Endothelial cell of umbilical vein (primary cell): ENCODE data around the gene LRRC42. TPM values are rescaled to one million over a fixed set of nuclear protein-coding genes. Genes with fewer than 3 reads are reported as not detected.

Source experiments
- BruUV-seq: library from RNA; stranded (reverse); fragments of 400-500 nt; replicated peaks from 2 replicates; lab custom pipeline; 2021; lab: Mats Ljungman, UMichigan
- CTCF ChIA-PET: fragments of 300-600, 350-600 bp; sonication (Branson Sonifier 250); formaldehyde crosslinking; loops from one replicate; lab custom pipeline; 2021; ENCODE audit warnings: antibody characterized with exemption, inconsistent platforms; lab: Charles Lee
- POLR2A ChIA-PET: fragments of 300-600, 350-600 bp; sonication (Branson Sonifier 250); formaldehyde crosslinking; loops from one replicate; lab custom pipeline; 2021; ENCODE audit warnings: antibody characterized with exemption, inconsistent platforms; lab: Charles Lee
- DNase-seq: peaks from one replicate; pipeline ENCODE4 v3.0.0-alpha.2; 2011; ENCODE audit warnings: low read depth, low spot score
- FAIRE-seq: peaks from 2 replicates; lab custom pipeline; 2011; peaks lifted over from hg19 to GRCh38; lab: Jason Lieb, UNC
- H2AFZ ChIP-seq: 2 replicates; pipeline ENCODE4 v1.6.0; 2012; ENCODE audit warnings: low read depth, low read length, control low read depth, inconsistent platforms
- H3K27ac ChIP-seq: 2 replicates; pipeline ENCODE4 v1.5.1; 2011; ENCODE audit warnings: low read depth, mild to moderate bottlenecking, control low read depth, low read length, moderate library complexity; ENCODE audit not compliant: insufficient read depth
- H3K27me3 ChIP-seq, 2 experiments: 2 replicates each; pipeline versions ENCODE4 v1.6.0 to v1.6.1; 2011; ENCODE audit warnings: low read length in 2 of 2, mixed read lengths in 1 of 2; ENCODE audit not compliant: control insufficient read depth in 2 of 2, insufficient read depth in 2 of 2
- H3K36me3 ChIP-seq, 2 experiments: 2 replicates in 1 of 2; 3 replicates in 1 of 2; pipeline ENCODE4 v1.5.1; 2011; ENCODE audit warnings: low read length in 2 of 2, mild to moderate bottlenecking in 1 of 2, moderate library complexity in 1 of 2; ENCODE audit not compliant: control insufficient read depth in 2 of 2, insufficient read depth in 2 of 2; ENCODE audit errors: extremely low read depth in 1 of 2
- H3K4me1 ChIP-seq: 3 replicates; pipeline ENCODE4 v1.5.1; 2011; ENCODE audit warnings: mild to moderate bottlenecking, low read length; ENCODE audit not compliant: control insufficient read depth, insufficient read depth; ENCODE audit errors: extremely low read depth
- H3K4me2 ChIP-seq: 2 replicates; pipeline ENCODE4 v1.6.1; 2011; ENCODE audit warnings: low read length, control low read depth, mixed read lengths; ENCODE audit not compliant: insufficient read depth
- H3K4me3 ChIP-seq, 3 experiments: fragments of 200-600 bp in 1 of 3; sonication (generic), shearing (Covaris generic) in 1 of 3; replicated peaks in 1 of 3; 2 replicates each; pipeline ENCODE4 v1.5.1; 2011 to 2016; ENCODE audit warnings: control low read depth in 3 of 3, low read length in 3 of 3, mild to moderate bottlenecking in 2 of 3, inconsistent platforms in 1 of 3, low read depth in 1 of 3, moderate library complexity in 1 of 3; ENCODE audit not compliant: insufficient read depth in 1 of 3
- H3K79me2 ChIP-seq: 2 replicates; pipeline ENCODE4 v1.6.0; 2012; ENCODE audit warnings: low read length, inconsistent platforms; ENCODE audit not compliant: control insufficient read depth, insufficient read depth
- H3K9ac ChIP-seq: replicated peaks from 2 replicates; pipeline ENCODE3; 2011; ENCODE audit warnings: low read length, control low read depth; ENCODE audit not compliant: insufficient read depth; ENCODE audit errors: extremely low read depth
- H3K9me1 ChIP-seq: replicated peaks from 3 replicates; pipeline ENCODE4 v1.6.0; 2011; ENCODE audit warnings: mild to moderate bottlenecking, low read length; ENCODE audit not compliant: control insufficient read depth, insufficient read depth; ENCODE audit errors: extremely low read depth
- H3K9me3 ChIP-seq: replicated peaks from 2 replicates; pipeline ENCODE4 v1.5.1; 2012; ENCODE audit warnings: low read length, inconsistent platforms; ENCODE audit not compliant: control insufficient read depth, insufficient read depth
- H4K20me1 ChIP-seq: replicated peaks from 2 replicates; pipeline ENCODE3; 2011; ENCODE audit warnings: mild to moderate bottlenecking, low read length; ENCODE audit not compliant: control insufficient read depth, insufficient read depth; ENCODE audit errors: extremely low read depth
- EZH2 ChIP-seq: IDR thresholded peaks from 2 replicates; pipeline ENCODE4 v1.6.1; 2012; ENCODE audit warnings: borderline replicate concordance, low read depth, mild to moderate bottlenecking, moderate library complexity, low read length, inconsistent platforms; ENCODE audit not compliant: severe bottlenecking
- FOS ChIP-seq: IDR thresholded peaks from 2 replicates; pipeline ENCODE4 v1.6.1; 2011; ENCODE audit warnings: mild to moderate bottlenecking, low read length, moderate library complexity, borderline replicate concordance; ENCODE audit not compliant: insufficient read depth
- GATA2 ChIP-seq: IDR thresholded peaks from 2 replicates; pipeline ENCODE4 v1.7.0; 2011; ENCODE audit warnings: low read depth, mild to moderate bottlenecking, moderate library complexity, mixed read lengths, low read length; ENCODE audit not compliant: insufficient read length, insufficient read depth
- JUN ChIP-seq: IDR thresholded peaks from 2 replicates; pipeline ENCODE4 v1.6.1; 2011; ENCODE audit warnings: borderline replicate concordance, low read depth; ENCODE audit not compliant: insufficient read length, insufficient read depth
- MYC ChIP-seq: IDR thresholded peaks from one replicate; pipeline ENCODE4 v1.6.1; 2011; ENCODE audit warnings: mild to moderate bottlenecking, low read depth, low read length
- POLR2A ChIP-seq: IDR thresholded peaks from 2 replicates; pipeline ENCODE4 v1.6.1; 2012; ENCODE audit warnings: low read depth, mild to moderate bottlenecking, control low read depth, low read length
- POLR2AphosphoS5 ChIP-seq: IDR thresholded peaks from 2 replicates; pipeline ENCODE4 v1.6.1; 2012; ENCODE audit warnings: low read depth, mild to moderate bottlenecking, control low read depth, low read length, moderate library complexity; ENCODE audit not compliant: insufficient read depth
- dilution Hi-C: fragments of 300-500 bp; cut with MboI; formaldehyde crosslinking; loops from one replicate; pipeline ENCODE4 v1.15.0; 2019; ENCODE audit warnings: low sequenced_read_pairs; ENCODE audit not compliant: extremely low pct_ligation_motif_present
- intact Hi-C: fragments of 100-400 bp; cut with micrococcal nuclease; formaldehyde crosslinking; loops from one replicate; pipeline ENCODE4 v1.10.0; 2022
- polyA plus RNA-seq, 4 experiments: library from polyadenylated mRNA; depleted of rRNA in 3 of 4; stranded (reverse) in 3 of 4; unstranded in 1 of 4; fragments of >200 nt; gene quantifications; 2 replicates each; pipeline versions ENCODE4 v1.2.1 to v1.2.3, GENCODE V29; 2011 to 2012; ENCODE audit warnings: missing spikeins in 1 of 4
- total RNA-seq: library from RNA; stranded (reverse); gene quantifications from 2 replicates; pipeline ENCODE4 v1.2.3, GENCODE V29; 2021
- TF ChIP-seq, protein P1 (sequence below): IDR thresholded peaks from 2 replicates; pipeline ENCODE4 v1.6.1; 2011; ENCODE audit not compliant: insufficient read depth, insufficient read length
- TF ChIP-seq, protein P2 (sequence below), 2 donors: IDR thresholded peaks; 1 replicate in 1 of 2; 2 replicates in 1 of 2; pipeline ENCODE4 v1.5.1; 2011; ENCODE audit warnings: low read length in 2 of 2, mild to moderate bottlenecking in 2 of 2, moderate library complexity in 2 of 2, control low read depth in 1 of 2, inconsistent platforms in 1 of 2, low read depth in 1 of 2; ENCODE audit not compliant: insufficient read depth in 1 of 2; ENCODE audit errors: extremely low read depth in 1 of 2

LRRC42 gene
- total and polyA plus RNA-seq, 2 donors (not counting 3 experiments of a cell fraction or from before 2014, with no cell fraction given) = 25.3 to 26.1 TPM

DNA sequence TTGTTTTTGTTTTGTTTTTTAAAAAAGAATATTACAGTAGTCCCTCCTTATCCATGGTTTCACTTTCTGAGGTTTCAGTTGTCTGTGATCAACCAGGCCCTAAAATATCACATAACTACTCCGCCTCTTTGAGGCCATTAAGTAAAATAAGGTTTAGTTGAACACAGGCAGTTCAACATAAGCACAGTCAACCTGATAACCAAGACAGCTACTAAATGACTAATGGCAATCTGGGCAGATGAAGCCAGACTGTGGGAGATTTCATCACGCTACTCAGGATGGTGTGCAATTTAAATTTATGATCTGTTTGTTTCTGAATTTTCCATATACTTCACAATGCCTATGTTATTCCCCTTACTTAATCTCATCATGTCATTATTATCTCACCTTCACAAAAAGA lies 41.7 kb downstream of the LRRC42 start:
- no peaks in the 10 kb centered on the region for H3K27me3 ChIP-seq
- no peak for DNase-seq
- no peak overlapping the region for H2AFZ ChIP-seq
- no peaks in the 10 kb centered on the region for H3K9me1 ChIP-seq
- BruUV-seq = no TSS peak
- H3K36me3 ChIP-seq = no peaks in the 10 kb centered on the region
- no peak overlapping the region for H3K27ac ChIP-seq
- CTCF ChIA-PET = no interaction called here
- no peak overlapping the region for H3K4me3 ChIP-seq
- no peak for FAIRE-seq
- dilution Hi-C loops (no loop called here), intact Hi-C loops (no loop called here)
- H3K4me1 ChIP-seq = no peaks in the 10 kb centered on the region
- no peak overlapping the region for H3K4me2 ChIP-seq
- H3K9me3 ChIP-seq = no peaks in the 10 kb centered on the region
- no peaks in the 10 kb centered on the region for H4K20me1 ChIP-seq
- POLR2A ChIA-PET = no interaction called here
- TF ChIP-seq GATA2 = no peak
- TF ChIP-seq, protein P1, sequence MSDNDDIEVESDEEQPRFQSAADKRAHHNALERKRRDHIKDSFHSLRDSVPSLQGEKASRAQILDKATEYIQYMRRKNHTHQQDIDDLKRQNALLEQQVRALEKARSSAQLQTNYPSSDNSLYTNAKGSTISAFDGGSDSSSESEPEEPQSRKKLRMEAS = no peak
- TF ChIP-seq POLR2AphosphoS5 = no peak
- TF ChIP-seq EZH2 = no peak
- no peak for TF ChIP-seq POLR2A
- no peak for TF ChIP-seq MYC
- no peak for TF ChIP-seq JUN
- TF ChIP-seq, protein P2, sequence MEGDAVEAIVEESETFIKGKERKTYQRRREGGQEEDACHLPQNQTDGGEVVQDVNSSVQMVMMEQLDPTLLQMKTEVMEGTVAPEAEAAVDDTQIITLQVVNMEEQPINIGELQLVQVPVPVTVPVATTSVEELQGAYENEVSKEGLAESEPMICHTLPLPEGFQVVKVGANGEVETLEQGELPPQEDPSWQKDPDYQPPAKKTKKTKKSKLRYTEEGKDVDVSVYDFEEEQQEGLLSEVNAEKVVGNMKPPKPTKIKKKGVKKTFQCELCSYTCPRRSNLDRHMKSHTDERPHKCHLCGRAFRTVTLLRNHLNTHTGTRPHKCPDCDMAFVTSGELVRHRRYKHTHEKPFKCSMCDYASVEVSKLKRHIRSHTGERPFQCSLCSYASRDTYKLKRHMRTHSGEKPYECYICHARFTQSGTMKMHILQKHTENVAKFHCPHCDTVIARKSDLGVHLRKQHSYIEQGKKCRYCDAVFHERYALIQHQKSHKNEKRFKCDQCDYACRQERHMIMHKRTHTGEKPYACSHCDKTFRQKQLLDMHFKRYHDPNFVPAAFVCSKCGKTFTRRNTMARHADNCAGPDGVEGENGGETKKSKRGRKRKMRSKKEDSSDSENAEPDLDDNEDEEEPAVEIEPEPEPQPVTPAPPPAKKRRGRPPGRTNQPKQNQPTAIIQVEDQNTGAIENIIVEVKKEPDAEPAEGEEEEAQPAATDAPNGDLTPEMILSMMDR (IDR thresholded peaks at IDR 0.05; ENCODE audit: extremely low read depth in 1 of 2, insufficient read depth in 1 of 2, low read depth in 1 of 2, low read length in 2 of 2) = no peak
- no peak for TF ChIP-seq FOS
- H3K79me2 ChIP-seq = no peaks in the 10 kb centered on the region
- no peak overlapping the region for H3K9ac ChIP-seq
